Activated B cell treated with CpG ODN at 0.5 μM for 24 hours (primary cell): ENCODE results near the gene CDK6. TPM values are rescaled to one million over a fixed set of nuclear protein-coding genes. Genes with fewer than 3 reads are reported as not detected.
A peak's percentile ranks its signal among the peaks of the same experiment; 100 is the strongest.

Experiments used
- ATAC-seq: fragments of 200-7000 bp; cut with Tn5 transposase; one replicate; pipeline ENCODE4 v1.10.0; 2021; ENCODE audit warnings: low read depth, mild to moderate bottlenecking, moderate library complexity
- CTCF ChIA-PET: fragments of 350-600 bp; sonication (Branson Sonifier 250); formaldehyde crosslinking; loops from one replicate; lab custom pipeline; 2021; ENCODE audit warnings: antibody characterized with exemption; lab: Charles Lee
- POLR2A ChIA-PET: fragments of 350-600 bp; sonication (Branson Sonifier 250); formaldehyde crosslinking; loops from one replicate; lab custom pipeline; 2021; ENCODE audit warnings: antibody characterized with exemption; lab: Charles Lee
- DNase-seq: peaks from one replicate; pipeline ENCODE4 v3.0.0; 2022
- H3K27ac Mint-ChIP-seq: one replicate; pipeline ENCODE4 v1.8.0; 2020; ENCODE audit warnings: mixed read lengths
- H3K27me3 Mint-ChIP-seq: one replicate; pipeline ENCODE4 v1.8.0; 2021; ENCODE audit warnings: mixed read lengths
- H3K36me3 Mint-ChIP-seq: one replicate; pipeline ENCODE4 v1.8.0; 2021; ENCODE audit warnings: low read depth, mixed read lengths
- H3K4me1 Mint-ChIP-seq: one replicate; pipeline ENCODE4 v1.8.0; 2021; ENCODE audit warnings: mixed read lengths
- H3K4me3 Mint-ChIP-seq: one replicate; pipeline ENCODE4 v1.8.0; 2020; ENCODE audit warnings: mild to moderate bottlenecking, mixed read lengths
- H3K9me3 Mint-ChIP-seq: one replicate; pipeline ENCODE4 v1.8.0; 2020; ENCODE audit warnings: mixed read lengths
- CTCF ChIP-seq: fragments of 200-600 bp; IDR thresholded peaks from one replicate; pipeline ENCODE4 v1.8.0; 2022; ENCODE audit warnings: antibody characterized with exemption, mild to moderate bottlenecking
- intact Hi-C: fragments of 100-400 bp; cut with micrococcal nuclease; formaldehyde crosslinking; loops from one replicate; pipeline ENCODE4 v1.15.1; 2024
- total RNA-seq: library from RNA; stranded (reverse); gene quantifications from 2 replicates; pipeline ENCODE4 v1.2.3, GENCODE V29; 2022

Gene CDK6
- total RNA-seq, 1 donor from 2014 or later, result 30.5 TPM

DNA sequence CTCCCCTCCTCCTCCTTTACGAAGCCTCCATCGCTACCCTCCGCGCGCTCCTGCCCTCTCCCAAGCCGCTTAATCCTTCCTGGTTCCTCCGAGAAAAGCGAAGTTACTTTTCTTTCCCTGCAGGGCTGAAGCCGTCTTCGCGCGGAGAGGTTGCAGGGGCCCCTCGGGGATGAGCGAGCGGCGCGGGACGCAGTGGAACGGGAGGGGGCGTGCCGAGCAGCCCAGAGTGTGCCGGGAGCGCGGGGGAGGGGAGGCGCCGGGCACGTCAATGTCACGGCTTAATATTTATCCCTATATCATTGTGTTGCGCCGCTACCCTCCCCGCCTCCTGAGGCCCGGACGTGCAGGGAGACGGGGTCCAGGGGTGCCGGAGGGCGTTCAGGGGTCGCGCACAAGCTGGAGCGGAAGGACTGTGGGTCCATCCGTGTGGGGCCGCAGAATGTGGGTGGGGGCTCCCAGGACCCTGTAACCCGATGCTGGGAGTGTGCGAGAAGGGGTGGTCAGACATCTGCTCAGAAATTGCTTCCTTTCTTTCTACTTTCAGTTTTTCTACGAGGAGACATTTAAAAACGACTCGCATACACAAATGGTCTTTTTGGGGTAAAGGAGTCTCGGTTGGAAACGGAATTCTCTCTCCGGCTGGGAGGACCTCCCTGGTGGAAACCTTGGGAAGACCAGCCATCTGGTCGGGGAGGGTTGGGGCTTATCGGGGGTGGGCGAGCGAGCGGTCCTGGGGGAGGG lies 2.4 kb downstream of the CDK6 start:
- ChIA-PET CTCF (interaction anchor here (0.5 to 2.0 kb wide), 21 partner anchors 12 to 213 kb away, joined by 3 to 31 read pairs (median 6); no protein-coding TSS in a partner anchor), POLR2A (interaction anchor here (1.3 to 1.7 kb wide), 7 partner anchors 70 to 244 kb away, joined by 3 to 10 read pairs (median 5); partner anchors contain the start of gene FAM133B)
- no peaks in the 10 kb centered on the region for H3K9me3 Mint-ChIP-seq
- peaks cover 21% of the 10 kb centered on the region for H3K36me3 Mint-ChIP-seq
- peak; percentile 52 for ATAC-seq
- H3K27me3 Mint-ChIP-seq, result no peaks in the 10 kb centered on the region
- intact Hi-C loops, result loop anchor here (1.0 to 10.0 kb wide), 12 partner anchors 30 to 892 kb away; partner anchors contain the start of genes AKAP9, ANKIB1, FAM133B and KRIT1
- H3K27ac Mint-ChIP-seq, result peak overlapping the region; percentile 79
- peak overlapping the region; percentile 87 for H3K4me3 Mint-ChIP-seq
- H3K4me1 Mint-ChIP-seq, result peaks cover 42% of the 10 kb centered on the region
- TF ChIP-seq CTCF, result no peak
- DNase-seq, result peak; percentile 66

GRCh38 chr7:92833024-92833765 lies 3.2 kb downstream of the CDK6 start:
- ChIA-PET POLR2A (interaction anchor here (0.7 to 1.7 kb wide), 10 partner anchors 10 to 243 kb away, joined by 3 to 10 read pairs (median 4); partner anchors contain the start of gene FAM133B), CTCF (interaction anchor here (0.5 to 2.0 kb wide), 26 partner anchors 11 to 230 kb away, joined by 3 to 31 read pairs (median 5); no protein-coding TSS in a partner anchor)
- TF ChIP-seq CTCF, result no peak
- H3K4me1 Mint-ChIP-seq, result peaks cover 42% of the 10 kb centered on the region
- H3K36me3 Mint-ChIP-seq, result peaks cover 21% of the 10 kb centered on the region
- DNase-seq (peak; percentile 81), ATAC-seq (peak; percentile 65)
- intact Hi-C loops, result loop anchor here (1.0 to 10.0 kb wide), 12 partner anchors 31 to 891 kb away; partner anchors contain the start of genes AKAP9, ANKIB1, FAM133B and KRIT1
- peak overlapping the region; percentile 87 for H3K4me3 Mint-ChIP-seq
- H3K27me3 Mint-ChIP-seq, result no peaks in the 10 kb centered on the region
- H3K9me3 Mint-ChIP-seq, result no peaks in the 10 kb centered on the region
- peak overlapping the region; percentile 79 for H3K27ac Mint-ChIP-seq

DNA sequence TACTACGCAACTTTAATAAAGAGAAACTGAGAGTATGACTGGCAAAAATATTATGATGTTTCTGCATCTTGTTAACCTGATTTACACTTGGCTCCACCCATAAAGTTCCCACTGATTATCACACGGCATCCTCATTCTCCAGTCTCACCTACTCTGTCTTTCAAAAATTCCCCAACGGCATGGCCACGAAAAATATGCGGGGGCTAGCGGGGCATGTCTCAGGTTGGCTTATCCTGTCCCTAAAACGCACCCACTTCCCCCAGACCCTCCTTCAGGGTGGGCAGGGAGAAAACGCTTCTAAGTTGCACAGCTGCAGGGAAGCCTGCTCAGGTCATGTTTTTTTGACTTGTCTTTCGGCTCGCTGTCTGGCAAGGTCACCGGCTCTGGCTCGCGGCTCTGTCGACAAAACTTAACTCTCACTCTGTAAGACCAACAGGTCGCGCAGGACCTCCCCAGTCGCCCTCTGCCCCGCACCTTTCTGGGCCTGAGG lies 3.8 kb downstream of the CDK6 start:
- Mint-ChIP-seq H3K4me1 (peaks cover 42% of the 10 kb centered on the region), H3K9me3 (no peaks in the 10 kb centered on the region), H3K4me3 (peak overlapping the region; percentile 87), H3K27me3 (no peaks in the 10 kb centered on the region), H3K36me3 (peaks cover 21% of the 10 kb centered on the region), H3K27ac (peak overlapping the region; percentile 79)
- ChIA-PET POLR2A (interaction anchor here (0.7 to 1.7 kb wide), 10 partner anchors 10 to 242 kb away, joined by 3 to 10 read pairs (median 4); partner anchors contain the start of gene FAM133B), CTCF (interaction anchor here (0.6 to 2.0 kb wide), 25 partner anchors 11 to 229 kb away, joined by 3 to 31 read pairs (median 5); no protein-coding TSS in a partner anchor)
- ATAC-seq, result no peak
- no peak for TF ChIP-seq CTCF
- intact Hi-C loops, result loop anchor here (1.0 to 10.0 kb wide), 12 partner anchors 32 to 890 kb away; partner anchors contain the start of genes AKAP9, ANKIB1, FAM133B and KRIT1
- DNase-seq, result no peak

GRCh38 chr7:92831716-92832533 lies 4.4 kb downstream of the CDK6 start:
- TF ChIP-seq CTCF, result no peak
- peaks cover 39% of the 10 kb centered on the region for H3K4me1 Mint-ChIP-seq
- ChIA-PET CTCF (interaction anchor here (1.0 to 2.0 kb wide), 8 partner anchors 10 to 211 kb away, joined by 3 to 19 read pairs (median 9); no protein-coding TSS in a partner anchor), POLR2A (interaction anchor here (0.8 to 1.5 kb wide), 4 partner anchors 9 to 210 kb away, joined by 3 to 5 read pairs (median 3); no protein-coding TSS in a partner anchor)
- peak overlapping the region; percentile 87 for H3K4me3 Mint-ChIP-seq
- H3K36me3 Mint-ChIP-seq, result peaks cover 21% of the 10 kb centered on the region
- no peaks in the 10 kb centered on the region for H3K9me3 Mint-ChIP-seq
- H3K27me3 Mint-ChIP-seq, result no peaks in the 10 kb centered on the region
- DNase-seq (no peak), ATAC-seq (no peak)
- intact Hi-C loops, result loop anchor here (2.0 to 10.0 kb wide), 5 partner anchors 65 to 890 kb away; partner anchors contain the start of genes AKAP9, ANKIB1, KRIT1 and SAMD9L
- peak overlapping the region; percentile 79 for H3K27ac Mint-ChIP-seq
